Effector memory CD8-positive, alpha-beta T cell (primary cell): ENCODE data around the gene FAM234A.
"Not testable (repeated sequence)": the region's sequence is repeated elsewhere in the genome, so short reads cannot be mapped to it uniquely, and the experiment has no call there.

Source experiments
- ATAC-seq: fragments of 150-1000 bp; cut with Tn5 transposase; replicated peaks from 2 replicates; pipeline ENCODE4 v1.10.0; 2021; ENCODE audit warnings: mild to moderate bottlenecking, moderate library complexity
- DNase-seq, 3 experiments: peaks; one replicate each; pipeline ENCODE4 v3.0.0; 2021
- H3K27ac Mint-ChIP-seq, 2 donors: one replicate each; pipeline ENCODE4 v1.8.0; 2022; ENCODE audit warnings: mild to moderate bottlenecking in 2 of 2, mixed read lengths in 2 of 2, moderate library complexity in 2 of 2
- H3K27me3 Mint-ChIP-seq, 2 donors: one replicate each; pipeline ENCODE4 v1.8.0; 2022; ENCODE audit warnings: mixed read lengths in 2 of 2
- H3K36me3 Mint-ChIP-seq: one replicate; pipeline ENCODE4 v1.8.0; 2022; ENCODE audit warnings: mild to moderate bottlenecking, moderate library complexity, mixed read lengths; ENCODE audit not compliant: insufficient read depth
- H3K4me1 Mint-ChIP-seq, 2 donors: one replicate each; pipeline ENCODE4 v1.8.0; 2022; ENCODE audit warnings: low read depth in 2 of 2, mixed read lengths in 2 of 2
- H3K4me3 Mint-ChIP-seq, 2 donors: one replicate each; pipeline ENCODE4 v1.8.0; 2022; ENCODE audit warnings: mild to moderate bottlenecking in 2 of 2, mixed read lengths in 2 of 2, moderate library complexity in 2 of 2
- H3K9me3 Mint-ChIP-seq, 2 donors: one replicate each; pipeline ENCODE4 v1.8.0; 2022; ENCODE audit warnings: mixed read lengths in 2 of 2

Gene FAM234A

GRCh38 chr16:263944-264343, 29.3 kb downstream of the FAM234A start:
- H3K4me1 Mint-ChIP-seq, result peaks cover 0 to 7% of the 10 kb centered on the region in 2 donors
- H3K9me3 Mint-ChIP-seq, result no peaks in the 10 kb centered on the region
- no peak overlapping the region for H3K4me3 Mint-ChIP-seq
- ATAC-seq, result no peak
- H3K36me3 Mint-ChIP-seq, result peaks cover 27% of the 10 kb centered on the region
- no peak for DNase-seq
- H3K27me3 Mint-ChIP-seq, result no peaks in the 10 kb centered on the region
- no peak overlapping the region for H3K27ac Mint-ChIP-seq

GRCh38 chr16:264440-264951, 29.9 kb downstream of the FAM234A start:
- Mint-ChIP-seq H3K4me3 (no peak overlapping the region), H3K36me3 (peaks cover 25% of the 10 kb centered on the region), H3K27me3 (no peaks in the 10 kb centered on the region), H3K27ac (no peak overlapping the region), H3K4me1 (peaks cover 0 to 4% of the 10 kb centered on the region in 2 donors), H3K9me3 (no peaks in the 10 kb centered on the region)
- ATAC-seq, result no peak
- no peak for DNase-seq

- no peak overlapping the region for H3K4me3 Mint-ChIP-seq
Measured at GRCh38 chr16:265002-265529, 30.4 kb downstream of the FAM234A start.

GRCh38 chr16:265711-266110, 31.1 kb downstream of the FAM234A start:
- Mint-ChIP-seq H3K27me3 (no peaks in the 10 kb centered on the region), H3K27ac (no peak overlapping the region)
- ATAC-seq, result no peak

More at GRCh38 chr16:265002-265529, 30.4 kb downstream of the FAM234A start:
- ATAC-seq, result no peak
- peaks cover 25% of the 10 kb centered on the region for H3K36me3 Mint-ChIP-seq
- peaks cover 0 to 4% of the 10 kb centered on the region in 2 donors for H3K4me1 Mint-ChIP-seq
- H3K27ac Mint-ChIP-seq, result no peak overlapping the region
- DNase-seq, result no peak
- H3K27me3 Mint-ChIP-seq, result no peaks in the 10 kb centered on the region
- H3K9me3 Mint-ChIP-seq, result no peaks in the 10 kb centered on the region

GRCh38 chr16:266258-267164, 31.9 kb downstream of the FAM234A start:
- no peak for ATAC-seq

More at GRCh38 chr16:265711-266110, 31.1 kb downstream of the FAM234A start:
- Mint-ChIP-seq H3K36me3 (peaks cover 20% of the 10 kb centered on the region), H3K4me3 (no peak overlapping the region), H3K4me1 (peaks cover 0 to 4% of the 10 kb centered on the region in 2 donors), H3K9me3 (no peaks in the 10 kb centered on the region)
- DNase-seq, result no peak

GRCh38 chr16:267562-267961, 32.9 kb downstream of the FAM234A start:
- not testable (repeated sequence) for ATAC-seq

More at GRCh38 chr16:266258-267164, 31.9 kb downstream of the FAM234A start:
- Mint-ChIP-seq H3K36me3 (peaks cover 18% of the 10 kb centered on the region), H3K27ac (no peak overlapping the region), H3K27me3 (no peaks in the 10 kb centered on the region), H3K9me3 (no peaks in the 10 kb centered on the region), H3K4me3 (no peak overlapping the region), H3K4me1 (peaks cover 0 to 4% of the 10 kb centered on the region in 2 donors)
- DNase-seq, result no peak

GRCh38 chr16:268141-269053, 33.8 kb downstream of the FAM234A start:
- H3K4me1 Mint-ChIP-seq, result peaks cover 0 to 4% of the 10 kb centered on the region in 2 donors
- H3K9me3 Mint-ChIP-seq, result no peaks in the 10 kb centered on the region
- DNase-seq, result no peak
- H3K4me3 Mint-ChIP-seq, result no peak overlapping the region
- ATAC-seq, result no peak
- H3K27me3 Mint-ChIP-seq, result no peaks in the 10 kb centered on the region
- H3K27ac Mint-ChIP-seq, result no peak overlapping the region
- peaks cover 8% of the 10 kb centered on the region for H3K36me3 Mint-ChIP-seq

More at GRCh38 chr16:267562-267961, 32.9 kb downstream of the FAM234A start:
- H3K9me3 Mint-ChIP-seq, H3K27me3 Mint-ChIP-seq, DNase-seq, H3K4me3 Mint-ChIP-seq, H3K27ac Mint-ChIP-seq, H3K4me1 Mint-ChIP-seq: not testable (repeated sequence)
- peaks cover 12% of the 10 kb centered on the region for H3K36me3 Mint-ChIP-seq

GRCh38 chr16:269061-269796, 34.6 kb downstream of the FAM234A start:
- no peaks in the 10 kb centered on the region for H3K9me3 Mint-ChIP-seq
- ATAC-seq, result no peak

GRCh38 chr16:270381-271255, 36.0 kb downstream of the FAM234A start:
- Mint-ChIP-seq H3K27ac (no peak overlapping the region), H3K36me3 (peaks cover 2% of the 10 kb centered on the region), H3K9me3 (no peaks in the 10 kb centered on the region), H3K4me1 (peaks cover 0 to 4% of the 10 kb centered on the region in 2 donors), H3K4me3 (no peak overlapping the region), H3K27me3 (no peaks in the 10 kb centered on the region)
- ATAC-seq, result no peak
- no peak for DNase-seq

More at GRCh38 chr16:269061-269796, 34.6 kb downstream of the FAM234A start:
- DNase-seq, result no peak
- Mint-ChIP-seq H3K4me3 (no peak overlapping the region), H3K36me3 (peaks cover 5% of the 10 kb centered on the region), H3K27me3 (no peaks in the 10 kb centered on the region), H3K4me1 (peaks cover 0 to 4% of the 10 kb centered on the region in 2 donors), H3K27ac (no peak overlapping the region)

GRCh38 chr16:272633-273546, 38.3 kb downstream of the FAM234A start:
- Mint-ChIP-seq H3K27me3 (peaks cover 6 to 15% of the 10 kb centered on the region in 2 donors), H3K4me1 (peaks cover 0 to 3% of the 10 kb centered on the region in 2 donors), H3K4me3 (no peak overlapping the region), H3K36me3 (no peaks in the 10 kb centered on the region), H3K9me3 (no peaks in the 10 kb centered on the region), H3K27ac (no peak overlapping the region)
- DNase-seq (no peak), ATAC-seq (no peak)
